Measurements from ENCODE around the gene GALNT4. TPM values are rescaled to one million over a fixed set of nuclear protein-coding genes. Genes with fewer than 3 reads are reported as not detected.

The GALNT4 gene
- total RNA-seq (100 to 1,000 TPM in 1 of 5 donors, 10 to 100 TPM in 2, 1 to 10 TPM in 1, under 1 TPM in 1; 0.45 to 111 (median 12.2) TPM), polyA plus RNA-seq (1 to 10 TPM; 2.6 to 6.8 (median 3.1) TPM)
- long read RNA-seq, donor 1, full-length matches to known transcripts: 39 of 39 reads
- long read RNA-seq, donor 1, partial matches to known transcripts: 0 of 39 reads
- long read RNA-seq, donor 1, other reads (novel, unspliced or antisense): 0 of 39 reads
- long read RNA-seq, donor 2, full-length matches to known transcripts: 58 of 58 reads
- long read RNA-seq, donor 2, partial matches to known transcripts: 0 of 58 reads
- long read RNA-seq, donor 2, other reads (novel, unspliced or antisense): 0 of 58 reads
- long read RNA-seq, donor 3, full-length matches to known transcripts: 14 of 14 reads
- long read RNA-seq, donor 3, partial matches to known transcripts: 0 of 14 reads
- long read RNA-seq, donor 3, other reads (novel, unspliced or antisense): 0 of 14 reads
- long read RNA-seq, donor 4, full-length matches to known transcripts: 5 of 5 reads
- long read RNA-seq, donor 4, partial matches to known transcripts: 0 of 5 reads
- long read RNA-seq, donor 4, other reads (novel, unspliced or antisense): 0 of 5 reads
- long read RNA-seq, donor 5, full-length matches to known transcripts: 11 of 11 reads
- long read RNA-seq, donor 5, partial matches to known transcripts: 0 of 11 reads
- long read RNA-seq, donor 5, other reads (novel, unspliced or antisense): 0 of 11 reads
- long read RNA-seq, donor 6, full-length matches to known transcripts: 144 of 144 reads
- long read RNA-seq, donor 6, partial matches to known transcripts: 0 of 144 reads
- long read RNA-seq, donor 6, other reads (novel, unspliced or antisense): 0 of 144 reads
- long read RNA-seq, donor 7, full-length matches to known transcripts: 38 of 38 reads
- long read RNA-seq, donor 7, partial matches to known transcripts: 0 of 38 reads
- long read RNA-seq, donor 7, other reads (novel, unspliced or antisense): 0 of 38 reads
- long read RNA-seq, donor 8, full-length matches to known transcripts: 27 of 27 reads
- long read RNA-seq, donor 8, partial matches to known transcripts: 0 of 27 reads
- long read RNA-seq, donor 8, other reads (novel, unspliced or antisense): 0 of 27 reads
- long read RNA-seq, donor 9, full-length matches to known transcripts: 23 of 23 reads
- long read RNA-seq, donor 9, partial matches to known transcripts: 0 of 23 reads
- long read RNA-seq, donor 9, other reads (novel, unspliced or antisense): 0 of 23 reads
- long read RNA-seq, donor 10, full-length matches to known transcripts: 26 of 26 reads
- long read RNA-seq, donor 10, partial matches to known transcripts: 0 of 26 reads
- long read RNA-seq, donor 10, other reads (novel, unspliced or antisense): 0 of 26 reads

- no peaks in the 10 kb centered on the region for H3K36me3 ChIP-seq
- peaks cover 25 to 69% (median 46%) of the 10 kb centered on the region in 4 donors for H3K4me1 ChIP-seq
- H3K9me3 ChIP-seq: no peaks in the 10 kb centered on the region
- TF ChIP-seq EP300 (IDR thresholded peaks at IDR 0.05) (no peak), POLR2A (IDR thresholded peaks at IDR 0.05) (peak in 1 of 4 donors; percentile 70), POLR2AphosphoS5 (IDR thresholded peaks at IDR 0.05) (peak; percentile 32 to 82 (median 82)), CTCF (IDR thresholded peaks at IDR 0.05) (peak in 6 of 7 experiments; percentile 7 to 79 (median 64))
- peak; percentile 90 to 96 for DNase-seq
- no peaks in the 10 kb centered on the region for H3K27me3 ChIP-seq
- WGBS, 5 donors: 0 to 1% (median 0%) methylated on average over 26 to 43 of the region's 43 CpGs
- H3K4me3 ChIP-seq: peak within 1 kb of the TSS; percentile 79 to 97 (median 90)
- H3K27ac ChIP-seq: peak within 1 kb of the TSS; percentile 90 to 96 (median 92)
- intact Hi-C loops (cut with DNase I; ENCODE audit: low total_unique reads): loop anchor here (10.0 kb wide), 1 partner anchor 510 kb away; no protein-coding TSS in a partner anchor
Observed at GRCh38 chr12:89524541-89525304, at the start of gene GALNT4. TSS of gene GALNT4 (minus strand) at chr12:89524796. CDS start at chr12:89524549, 247 bp downstream.

- Histone ChIP-seq H3K27me3 (no peaks in the 10 kb centered on the region), H3K4me3 (no peak overlapping the region), H3K36me3 (no peaks in the 10 kb centered on the region), H3K9me3 (no peaks in the 10 kb centered on the region), H3K27ac (no peak overlapping the region), H3K4me1 (no peaks in the 10 kb centered on the region)
- no peak for DNase-seq
- 76 to 90% (median 85%) methylated on average over 5 of the region's 5 CpGs for WGBS, 5 donors
- intact Hi-C loops (cut with DNase I; ENCODE audit: low total_unique reads): no loop called here
- no peak for TF ChIP-seq POLR2AphosphoS5 (IDR thresholded peaks at IDR 0.05)
Observed at GRCh38 chr12:89573051-89573810, 48.6 kb upstream of the GALNT4 start.

- intact Hi-C loops (cut with DNase I; ENCODE audit: low total_unique reads): no loop called here
- Histone ChIP-seq H3K36me3 (no peaks in the 10 kb centered on the region), H3K4me3 (no peak overlapping the region), H3K4me1 (no peaks in the 10 kb centered on the region), H3K9me3 (no peaks in the 10 kb centered on the region), H3K27ac (no peak overlapping the region), H3K27me3 (no peaks in the 10 kb centered on the region)
- no peak for DNase-seq
- 88 to 96% (median 91%) methylated on average over 4 of the region's 4 CpGs for WGBS, 5 donors
- TF ChIP-seq CTCF (IDR thresholded peaks at IDR 0.05): no peak
- no peak for TF ChIP-seq POLR2A (IDR thresholded peaks at IDR 0.05)
- no peak for TF ChIP-seq EP300 (IDR thresholded peaks at IDR 0.05)
- TF ChIP-seq POLR2AphosphoS5 (IDR thresholded peaks at IDR 0.05): no peak
Observed at GRCh38 chr12:89571491-89572195, 47.0 kb upstream of the GALNT4 start.
